PFSK-1 (cell line): Measurements from ENCODE around the gene MIEF1.

Source experiments
- FOXP2 ChIP-seq: optimal IDR thresholded peaks from 2 replicates; pipeline ENCODE3; 2011; ENCODE audit warnings: borderline replicate concordance, control low read depth, inconsistent platforms; ENCODE audit not compliant: insufficient read depth; ENCODE audit errors: extremely low read length, extremely low read depth
- POLR2AphosphoS5 ChIP-seq: IDR thresholded peaks from 2 replicates; pipeline ENCODE4 v1.6.1; 2012; ENCODE audit warnings: low read depth, mild to moderate bottlenecking, control low read depth, low read length, moderate library complexity
- SIN3A ChIP-seq: IDR thresholded peaks from 2 replicates; pipeline ENCODE4 v1.6.1; 2012; ENCODE audit warnings: mild to moderate bottlenecking, low read length, moderate library complexity, borderline replicate concordance; ENCODE audit not compliant: insufficient read depth
- TAF1 ChIP-seq: IDR thresholded peaks from 2 replicates; pipeline ENCODE4 v1.6.1; 2012; ENCODE audit warnings: low read length, control low read depth, borderline replicate concordance; ENCODE audit not compliant: insufficient read depth
- TF ChIP-seq, protein P1 (sequence below), 2 experiments: IDR thresholded peaks; 2 replicates each; pipeline versions ENCODE4 v1.6.1 to v1.8.0; 2011 to 2012; ENCODE audit warnings: low read depth in 2 of 2, low read length in 2 of 2, control low read depth in 1 of 2, inconsistent platforms in 1 of 2, mild to moderate bottlenecking in 1 of 2, moderate library complexity in 1 of 2; ENCODE audit not compliant: insufficient read depth in 1 of 2

The MIEF1 gene

DNA sequence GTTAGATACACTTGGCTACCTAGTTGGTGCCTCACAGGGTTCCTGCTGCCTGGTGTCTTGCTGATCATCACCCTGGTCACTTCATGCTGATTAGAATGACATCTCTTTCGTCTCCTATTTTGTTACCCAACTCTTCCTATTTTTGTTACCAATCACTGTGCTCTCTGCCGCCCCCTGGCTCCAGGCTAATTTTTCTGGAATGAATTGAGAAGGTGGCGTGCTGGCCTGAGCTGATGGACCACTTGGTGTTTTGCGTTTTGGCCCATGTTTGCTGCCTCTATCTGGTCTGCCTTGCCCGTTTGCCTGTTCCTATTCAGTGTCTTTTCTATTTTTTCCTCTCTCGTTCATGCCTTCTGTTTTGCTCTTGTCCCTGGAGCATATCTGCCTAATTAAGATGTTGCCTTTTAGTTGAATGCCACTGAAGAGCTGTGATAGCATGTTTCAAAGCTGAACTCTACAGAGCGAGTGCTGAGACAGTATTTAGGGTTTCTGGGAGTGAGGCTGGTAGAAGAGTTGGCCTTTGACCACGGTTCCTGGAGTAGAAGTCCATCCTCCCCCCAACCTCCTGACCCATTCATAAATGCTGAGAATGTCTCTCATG is 12.4 kb downstream of the MIEF1 start:
- TF ChIP-seq TAF1: no peak
- TF ChIP-seq SIN3A: no peak
- no peak for TF ChIP-seq FOXP2
- no peak for TF ChIP-seq POLR2AphosphoS5
- TF ChIP-seq, protein P1, sequence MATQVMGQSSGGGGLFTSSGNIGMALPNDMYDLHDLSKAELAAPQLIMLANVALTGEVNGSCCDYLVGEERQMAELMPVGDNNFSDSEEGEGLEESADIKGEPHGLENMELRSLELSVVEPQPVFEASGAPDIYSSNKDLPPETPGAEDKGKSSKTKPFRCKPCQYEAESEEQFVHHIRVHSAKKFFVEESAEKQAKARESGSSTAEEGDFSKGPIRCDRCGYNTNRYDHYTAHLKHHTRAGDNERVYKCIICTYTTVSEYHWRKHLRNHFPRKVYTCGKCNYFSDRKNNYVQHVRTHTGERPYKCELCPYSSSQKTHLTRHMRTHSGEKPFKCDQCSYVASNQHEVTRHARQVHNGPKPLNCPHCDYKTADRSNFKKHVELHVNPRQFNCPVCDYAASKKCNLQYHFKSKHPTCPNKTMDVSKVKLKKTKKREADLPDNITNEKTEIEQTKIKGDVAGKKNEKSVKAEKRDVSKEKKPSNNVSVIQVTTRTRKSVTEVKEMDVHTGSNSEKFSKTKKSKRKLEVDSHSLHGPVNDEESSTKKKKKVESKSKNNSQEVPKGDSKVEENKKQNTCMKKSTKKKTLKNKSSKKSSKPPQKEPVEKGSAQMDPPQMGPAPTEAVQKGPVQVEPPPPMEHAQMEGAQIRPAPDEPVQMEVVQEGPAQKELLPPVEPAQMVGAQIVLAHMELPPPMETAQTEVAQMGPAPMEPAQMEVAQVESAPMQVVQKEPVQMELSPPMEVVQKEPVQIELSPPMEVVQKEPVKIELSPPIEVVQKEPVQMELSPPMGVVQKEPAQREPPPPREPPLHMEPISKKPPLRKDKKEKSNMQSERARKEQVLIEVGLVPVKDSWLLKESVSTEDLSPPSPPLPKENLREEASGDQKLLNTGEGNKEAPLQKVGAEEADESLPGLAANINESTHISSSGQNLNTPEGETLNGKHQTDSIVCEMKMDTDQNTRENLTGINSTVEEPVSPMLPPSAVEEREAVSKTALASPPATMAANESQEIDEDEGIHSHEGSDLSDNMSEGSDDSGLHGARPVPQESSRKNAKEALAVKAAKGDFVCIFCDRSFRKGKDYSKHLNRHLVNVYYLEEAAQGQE (IDR thresholded peaks at IDR 0.05; ENCODE audit: insufficient read depth in 1 of 2, low read depth in 2 of 2, low read length in 2 of 2): no peak

- no peak for TF ChIP-seq FOXP2
- no peak for TF ChIP-seq TAF1
- TF ChIP-seq, protein P1 (IDR thresholded peaks at IDR 0.05; ENCODE audit: insufficient read depth in 1 of 2, low read depth in 2 of 2, low read length in 2 of 2): no peak
- no peak for TF ChIP-seq SIN3A
- no peak for TF ChIP-seq POLR2AphosphoS5
Measured at GRCh38 chr22:39515266-39516050, 13.4 kb downstream of the MIEF1 start.

- no peak for TF ChIP-seq POLR2AphosphoS5
- TF ChIP-seq SIN3A: no peak
- TF ChIP-seq, protein P1 (IDR thresholded peaks at IDR 0.05; ENCODE audit: insufficient read depth in 1 of 2, low read depth in 2 of 2, low read length in 2 of 2): no peak
- no peak for TF ChIP-seq TAF1
- no peak for TF ChIP-seq FOXP2
Measured at GRCh38 chr22:39517470-39517869, 15.4 kb downstream of the MIEF1 start.

- no peak for TF ChIP-seq TAF1
- TF ChIP-seq, protein P1 (IDR thresholded peaks at IDR 0.05; ENCODE audit: insufficient read depth in 1 of 2, low read depth in 2 of 2, low read length in 2 of 2): no peak
- no peak for TF ChIP-seq FOXP2
- TF ChIP-seq SIN3A: no peak
- no peak for TF ChIP-seq POLR2AphosphoS5
Measured at GRCh38 chr22:39518144-39518786, 16.2 kb downstream of the MIEF1 start.
